Gastroesophageal sphincter (tissue), 3 donors: ENCODE data around the gene ZNF500.

Source experiments
- POLR2A ChIP-seq, 2 donors: fragments of 450-650 bp; IDR thresholded peaks; one replicate each; pipeline ENCODE4 v1.6.1; 2017; ENCODE audit warnings: antibody characterized with exemption in 2 of 2, mild to moderate bottlenecking in 2 of 2, moderate library complexity in 1 of 2
- TF ChIP-seq, protein P1 (sequence below), 4 experiments: fragments of 200-600 bp in 2 of 4; fragments of 450-650 bp in 2 of 4; sonication (generic) in 1 of 4; IDR thresholded peaks; one replicate each; pipeline ENCODE4 v1.5.1; 2017 to 2019; ENCODE audit warnings: antibody characterized with exemption in 4 of 4, mild to moderate bottlenecking in 2 of 4, moderate library complexity in 2 of 4

- no peak for TF ChIP-seq POLR2A (IDR thresholded peaks at IDR 0.05)
- TF ChIP-seq, protein P1, sequence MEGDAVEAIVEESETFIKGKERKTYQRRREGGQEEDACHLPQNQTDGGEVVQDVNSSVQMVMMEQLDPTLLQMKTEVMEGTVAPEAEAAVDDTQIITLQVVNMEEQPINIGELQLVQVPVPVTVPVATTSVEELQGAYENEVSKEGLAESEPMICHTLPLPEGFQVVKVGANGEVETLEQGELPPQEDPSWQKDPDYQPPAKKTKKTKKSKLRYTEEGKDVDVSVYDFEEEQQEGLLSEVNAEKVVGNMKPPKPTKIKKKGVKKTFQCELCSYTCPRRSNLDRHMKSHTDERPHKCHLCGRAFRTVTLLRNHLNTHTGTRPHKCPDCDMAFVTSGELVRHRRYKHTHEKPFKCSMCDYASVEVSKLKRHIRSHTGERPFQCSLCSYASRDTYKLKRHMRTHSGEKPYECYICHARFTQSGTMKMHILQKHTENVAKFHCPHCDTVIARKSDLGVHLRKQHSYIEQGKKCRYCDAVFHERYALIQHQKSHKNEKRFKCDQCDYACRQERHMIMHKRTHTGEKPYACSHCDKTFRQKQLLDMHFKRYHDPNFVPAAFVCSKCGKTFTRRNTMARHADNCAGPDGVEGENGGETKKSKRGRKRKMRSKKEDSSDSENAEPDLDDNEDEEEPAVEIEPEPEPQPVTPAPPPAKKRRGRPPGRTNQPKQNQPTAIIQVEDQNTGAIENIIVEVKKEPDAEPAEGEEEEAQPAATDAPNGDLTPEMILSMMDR (IDR thresholded peaks at IDR 0.05): no peak
Observed at GRCh38 chr16:4760221-4760910, 6.6 kb downstream of the ZNF500 start.
